Lung microvascular endothelial cell (primary cell): Measurements from ENCODE around the gene MAP4K3. TPM values are rescaled to one million over a fixed set of nuclear protein-coding genes. Genes with fewer than 3 reads are reported as not detected.
"Not testable (repeated sequence)": the region's sequence is repeated elsewhere in the genome, so short reads cannot be mapped to it uniquely, and the experiment has no call there.

Experiments used
- DNase-seq, 2 donors: peaks; one replicate each; pipeline versions ENCODE4 v3.0.0 to v3.0.0-alpha.2; 2010; ENCODE audit warnings: low read depth in 2 of 2
- total RNA-seq: library from RNA; depleted of rRNA; stranded (reverse); fragments of >200 nt; gene quantifications from 2 replicates; pipeline ENCODE4 v1.2.1, GENCODE V29; 2014

The MAP4K3 gene
- total RNA-seq, 1 donor from 2014 or later: 11.9 TPM

DNA sequence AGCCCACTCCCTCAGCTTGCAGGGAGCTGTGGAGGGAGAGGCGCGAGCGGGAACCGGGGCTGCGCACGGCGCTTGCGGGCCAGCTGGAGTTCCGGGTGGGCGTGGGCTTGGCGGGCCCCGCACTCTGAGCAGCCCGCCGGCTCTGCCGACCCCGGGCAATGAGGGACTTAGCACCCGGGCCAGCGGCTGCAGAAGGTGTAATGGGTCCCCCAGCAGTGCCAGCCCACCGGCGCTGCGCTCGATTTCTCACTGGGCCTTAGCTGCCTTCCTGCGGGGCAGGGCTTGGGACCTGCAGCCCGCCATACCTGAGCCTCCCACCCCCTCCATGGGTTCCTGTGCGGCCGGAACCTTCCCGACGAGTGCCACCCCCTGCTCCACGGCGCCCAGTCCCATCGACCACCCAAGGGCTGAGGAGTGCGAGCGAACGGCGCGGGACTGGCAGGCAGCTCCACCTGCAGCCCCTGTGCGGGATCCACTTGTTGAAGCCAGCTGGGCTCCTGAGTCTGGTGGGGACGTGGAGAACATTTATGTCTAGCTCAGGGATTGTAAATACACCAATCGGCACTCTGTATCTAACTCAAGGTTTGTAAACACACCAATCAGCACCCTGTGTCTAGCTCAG lies 192.7 kb downstream of the MAP4K3 start:
- DNase-seq: not testable (repeated sequence)

DNA sequence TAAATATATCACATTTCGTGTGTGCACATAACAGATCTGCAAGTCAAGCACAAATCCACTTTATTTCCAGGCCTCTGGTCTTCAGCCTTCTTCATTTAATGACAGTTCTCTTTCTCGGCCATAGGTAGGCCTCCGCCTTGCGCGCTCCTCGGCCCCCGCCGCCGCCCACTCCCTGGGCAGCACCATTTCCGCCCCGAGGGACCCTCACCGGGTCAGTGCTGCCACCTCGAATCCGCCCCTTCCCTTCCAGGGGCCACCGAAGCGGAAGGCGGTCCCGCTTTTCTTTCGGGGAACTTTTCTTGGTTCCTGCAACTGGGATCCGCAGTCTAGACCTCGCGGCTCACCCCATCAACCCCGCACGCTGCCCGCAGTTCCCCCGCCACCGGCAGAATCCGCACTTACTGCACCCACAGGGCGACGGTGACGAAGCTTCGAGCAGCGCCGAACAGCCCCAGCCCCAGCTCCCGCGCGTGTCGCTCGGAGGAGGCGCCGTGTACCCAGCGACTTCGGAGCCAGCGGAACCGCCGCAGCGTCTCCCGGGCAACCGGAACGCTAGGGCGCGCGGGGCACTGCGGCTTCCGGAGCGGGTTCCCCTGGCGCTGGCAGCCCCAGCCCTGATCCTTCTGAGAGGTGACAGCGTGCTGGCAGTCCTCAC lies 193.5 kb downstream of the MAP4K3 start, which contains the start of gene CDKL4:
Gene CDKL4, minus strand, starts transcription at position 502 of the 655 bp plus-strand sequence.
- no peak for DNase-seq

GRCh38 chr2:39241588-39241987 lies 195.5 kb downstream of the MAP4K3 start:
- peak; percentile 1 to 75 for DNase-seq

- no peak for DNase-seq
These were observed 196.3 kb downstream of the MAP4K3 start for GRCh38 chr2:39240758-39241157.

DNA sequence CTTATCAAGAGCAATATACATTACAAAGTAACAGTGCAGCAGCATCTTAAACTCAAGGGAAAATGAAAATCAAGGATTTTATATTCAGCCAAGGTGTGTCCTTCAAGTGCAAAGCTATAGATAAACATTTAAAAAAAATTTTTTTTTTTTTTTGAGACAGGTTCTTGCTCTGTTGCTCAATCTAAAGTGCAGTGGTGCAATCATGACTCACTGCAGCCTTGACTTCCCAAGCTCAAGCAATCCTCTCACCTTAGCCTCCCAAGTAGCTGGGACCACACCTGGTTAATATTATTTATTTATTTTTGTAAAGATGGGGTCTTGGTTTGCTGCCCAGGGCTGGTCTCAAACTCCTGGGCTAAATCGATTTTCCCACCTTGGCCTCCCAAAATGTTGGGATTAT lies 202.3 kb downstream of the MAP4K3 start:
- DNase-seq: no peak

DNA sequence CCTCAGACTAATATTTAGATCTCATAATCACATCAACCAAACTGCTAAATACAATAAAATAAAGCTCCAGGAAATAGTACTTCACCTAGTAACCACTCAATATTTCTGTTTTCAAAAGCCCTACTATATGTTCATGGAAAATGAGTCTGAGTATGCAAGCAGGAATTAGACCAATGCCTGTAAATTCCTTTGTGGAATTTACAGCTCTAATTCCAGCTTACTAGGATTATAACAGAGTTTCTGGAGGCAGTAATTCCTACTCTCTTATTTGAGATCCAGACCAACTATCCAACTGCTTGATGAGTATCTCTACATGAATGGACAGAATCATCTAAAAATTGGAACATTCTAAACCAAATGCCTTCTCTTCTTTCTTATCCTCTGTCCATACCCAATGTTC lies 204.9 kb downstream of the MAP4K3 start:
- DNase-seq: no peak

DNA sequence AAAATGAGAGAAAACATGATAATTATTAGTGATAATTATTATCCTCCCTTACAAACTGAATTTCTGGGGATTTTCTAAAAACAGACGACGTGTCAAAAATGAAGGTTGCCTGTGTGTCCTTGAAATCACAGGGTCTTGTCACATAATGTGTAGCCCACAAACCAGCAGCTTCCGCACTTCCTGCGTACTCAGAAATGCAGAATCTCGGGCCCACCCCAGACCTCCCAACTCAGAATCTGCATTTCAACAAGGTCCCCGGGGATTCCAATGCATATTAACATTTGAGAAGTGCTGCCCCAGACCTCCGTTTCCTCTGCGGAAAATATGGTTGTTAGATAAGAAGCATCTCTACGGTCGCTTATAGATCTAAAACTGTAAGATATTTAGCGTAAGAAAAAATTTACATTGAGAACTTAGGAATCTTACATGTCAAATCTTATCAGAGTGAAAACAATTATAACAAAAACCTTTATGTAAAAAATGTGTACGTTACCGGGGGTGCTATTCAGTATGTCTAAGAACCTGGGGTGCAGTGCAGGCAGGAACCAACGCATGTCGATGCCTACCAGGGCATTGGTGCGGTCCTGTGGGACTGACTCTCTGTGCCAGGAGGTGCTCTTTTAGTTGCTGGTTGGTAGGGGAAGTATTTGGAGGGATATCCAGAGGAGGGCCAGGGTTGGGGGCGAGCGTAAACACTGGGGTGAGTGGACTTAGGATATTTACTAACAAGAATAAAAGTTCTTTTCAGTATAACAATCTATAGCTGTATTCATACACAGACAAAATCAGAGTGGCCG lies 208.5 kb downstream of the MAP4K3 start:
- DNase-seq: peak in 1 of 2 donors; percentile 7

- DNase-seq: peak; percentile 77 to 84
These were observed 209.3 kb downstream of the MAP4K3 start for GRCh38 chr2:39227628-39228412.

- DNase-seq: no peak
These were observed 211.5 kb downstream of the MAP4K3 start for GRCh38 chr2:39225567-39225966.

- no peak for DNase-seq
These were observed 213.2 kb downstream of the MAP4K3 start for GRCh38 chr2:39223909-39224308.

GRCh38 chr2:39221459-39221858 lies 215.6 kb downstream of the MAP4K3 start:
- DNase-seq: no peak

GRCh38 chr2:39220136-39220535 lies 216.9 kb downstream of the MAP4K3 start:
- DNase-seq: no peak

GRCh38 chr2:39218391-39218790 lies 218.7 kb downstream of the MAP4K3 start:
- no peak for DNase-seq

- DNase-seq: no peak
These were observed 219.9 kb downstream of the MAP4K3 start for GRCh38 chr2:39217192-39217550.

DNA sequence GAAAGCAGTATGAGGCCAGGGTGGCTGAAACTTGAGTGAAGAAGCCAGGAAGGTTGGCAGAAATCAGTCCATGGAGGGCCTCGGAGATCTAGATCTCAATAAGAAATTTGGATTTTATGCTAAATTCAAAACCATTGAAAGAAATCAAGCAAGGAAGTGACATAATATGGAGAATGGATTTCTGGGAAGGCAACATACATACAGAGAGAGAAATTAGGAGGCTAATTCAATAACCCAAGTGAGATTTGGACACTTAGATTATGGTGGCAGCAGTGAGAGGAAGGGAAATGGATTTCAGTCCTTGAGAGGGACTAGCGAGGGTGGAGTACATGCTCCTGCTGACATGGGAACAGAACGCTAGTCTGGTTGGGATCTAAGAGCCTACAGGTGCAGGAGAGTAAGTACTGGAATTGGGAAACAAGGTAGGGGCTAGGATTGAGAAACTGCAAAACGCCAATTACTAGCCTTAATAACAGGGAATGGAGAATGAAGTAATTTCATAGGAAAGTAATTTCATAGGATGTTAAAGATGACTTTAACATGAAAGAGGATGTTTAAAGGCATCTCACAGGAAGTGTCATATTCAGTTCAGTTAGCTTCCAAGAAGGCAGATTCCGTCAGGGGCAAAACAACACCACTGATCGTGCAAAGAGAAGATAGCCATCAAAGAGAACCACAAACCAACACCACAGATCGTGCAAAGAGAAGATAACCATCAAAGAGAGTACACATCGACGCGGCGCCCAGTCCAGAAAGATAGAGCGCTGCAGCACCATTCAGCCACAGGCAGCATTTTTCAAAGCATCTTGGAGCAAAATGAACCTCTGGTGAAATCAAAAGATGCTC lies 220.5 kb downstream of the MAP4K3 start:
- DNase-seq: no peak

GRCh38 chr2:39215545-39215944 lies 221.5 kb downstream of the MAP4K3 start:
- DNase-seq: no peak

- DNase-seq: no peak
These were observed 224.1 kb downstream of the MAP4K3 start for GRCh38 chr2:39213015-39213414.

DNA sequence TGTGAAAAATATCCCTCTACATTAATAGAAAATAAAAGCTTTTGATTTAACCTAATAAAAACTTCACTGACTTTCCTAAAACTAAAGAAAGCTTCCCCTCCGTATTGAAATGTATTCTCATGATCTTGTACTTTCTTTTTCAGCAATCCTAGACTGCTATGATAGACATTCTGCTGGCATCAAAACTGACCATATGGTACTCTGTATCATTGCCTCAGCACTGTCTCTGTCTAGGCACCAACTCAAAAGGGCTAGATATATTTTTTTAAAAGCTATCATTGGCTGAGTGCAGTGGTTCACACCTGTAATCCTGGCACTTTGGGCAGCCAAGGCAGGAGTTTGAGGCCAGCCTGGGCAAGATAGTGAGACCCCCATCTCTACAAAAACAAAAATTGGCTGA lies 226.2 kb downstream of the MAP4K3 start:
- no peak for DNase-seq

DNA sequence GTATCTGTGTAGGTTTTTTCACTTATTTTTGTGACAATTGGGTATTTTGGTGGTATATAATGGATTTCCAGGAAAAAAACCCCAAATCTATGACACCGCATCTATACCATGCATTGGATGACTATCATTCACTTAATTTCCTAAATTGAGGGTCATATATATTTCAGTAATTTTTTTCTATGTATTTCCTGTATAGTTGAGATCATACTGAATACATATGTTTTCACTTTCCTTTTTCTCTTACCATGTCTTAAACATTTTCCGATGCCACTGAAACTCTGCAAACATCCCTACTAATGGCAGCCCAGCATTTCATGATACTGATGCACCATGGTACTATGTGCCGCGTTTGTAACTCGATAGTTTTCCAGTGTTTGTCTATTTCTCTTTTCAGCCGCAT lies 233.7 kb downstream of the MAP4K3 start:
- no peak for DNase-seq

- peak in 1 of 2 donors; percentile 3 for DNase-seq
These were observed 234.3 kb downstream of the MAP4K3 start for GRCh38 chr2:39202639-39203369.
